Cortex of kidney (tissue), 1 donor: Measurements from ENCODE around the gene RBFA.

Experiments
- DNase-seq: peaks from one replicate; lab custom pipeline; 2025; lab: John Stamatoyannopoulos, UW

The RBFA gene

DNA sequence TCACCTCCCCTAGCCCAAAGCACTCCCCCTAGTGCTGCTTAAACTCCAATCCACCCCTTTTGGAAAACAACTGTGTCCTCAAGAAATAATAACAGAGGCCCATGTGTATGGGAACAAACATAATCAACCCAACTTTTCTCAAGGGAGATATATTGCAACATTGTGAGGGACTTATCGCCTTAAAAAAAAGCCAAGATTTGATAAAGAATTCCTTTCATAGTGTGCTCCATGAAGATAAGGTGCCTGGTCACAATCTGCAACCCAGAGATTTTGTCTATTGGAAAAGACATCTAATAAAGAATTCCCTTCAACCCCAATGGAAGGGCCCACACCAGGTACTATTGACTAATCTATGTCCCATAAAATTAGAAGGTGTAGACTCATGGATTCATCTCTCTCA lies 4.5 kb upstream of the RBFA start:
- DNase-seq, result no peak

- DNase-seq, result no peak
Measured at GRCh38 chr18:80033181-80034067, 810 bp upstream of the RBFA start.

DNA sequence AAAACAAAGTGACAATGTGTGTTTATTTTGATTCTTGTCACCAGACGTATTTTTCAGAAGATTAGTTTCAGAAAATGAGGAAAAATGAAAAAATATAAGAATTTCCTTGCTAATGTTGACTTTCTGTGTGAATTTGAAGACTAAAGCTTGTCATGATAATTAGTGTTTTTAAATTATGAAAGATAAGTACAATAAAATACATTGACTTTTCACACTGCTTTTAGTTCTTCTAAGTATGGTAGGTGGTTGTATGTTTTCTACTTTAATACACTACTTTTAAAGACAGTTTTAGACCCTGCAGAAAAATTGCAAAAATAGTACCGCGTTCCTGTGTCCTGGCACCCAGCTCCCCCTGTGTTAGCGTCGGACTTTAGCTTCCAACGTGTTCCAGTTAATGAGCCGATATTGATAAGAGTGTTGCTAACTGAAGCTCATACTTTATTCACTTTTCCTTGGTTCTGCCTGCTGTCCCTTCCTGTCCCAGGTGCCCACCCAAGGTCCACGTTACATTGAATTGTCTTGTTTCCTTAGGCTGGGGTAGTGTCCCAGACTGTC lies 695 bp downstream of the RBFA start:
- DNase-seq, result no peak

DNA sequence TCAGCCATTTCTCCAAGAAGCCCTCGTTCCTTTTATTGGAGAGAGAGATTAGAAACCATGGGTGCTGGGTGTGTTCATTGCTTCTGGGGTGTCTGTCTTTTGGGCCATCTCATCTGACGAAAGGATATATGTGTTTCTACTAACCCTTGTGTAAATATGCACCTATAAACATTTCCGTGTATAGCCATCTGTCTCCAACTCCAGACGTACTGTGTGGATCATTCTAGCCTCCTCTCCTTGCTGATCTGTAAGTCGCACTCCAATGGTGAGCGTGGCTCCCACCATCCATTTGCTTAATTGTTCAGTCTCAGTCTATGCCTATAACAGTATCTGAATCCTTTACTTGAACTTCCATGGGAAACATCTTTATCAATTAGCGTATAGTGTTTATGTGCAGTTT lies 1.8 kb downstream of the RBFA start:
- no peak for DNase-seq

GRCh38 chr18:80037300-80037699 lies 3.1 kb downstream of the RBFA start:
- no peak for DNase-seq

DNA sequence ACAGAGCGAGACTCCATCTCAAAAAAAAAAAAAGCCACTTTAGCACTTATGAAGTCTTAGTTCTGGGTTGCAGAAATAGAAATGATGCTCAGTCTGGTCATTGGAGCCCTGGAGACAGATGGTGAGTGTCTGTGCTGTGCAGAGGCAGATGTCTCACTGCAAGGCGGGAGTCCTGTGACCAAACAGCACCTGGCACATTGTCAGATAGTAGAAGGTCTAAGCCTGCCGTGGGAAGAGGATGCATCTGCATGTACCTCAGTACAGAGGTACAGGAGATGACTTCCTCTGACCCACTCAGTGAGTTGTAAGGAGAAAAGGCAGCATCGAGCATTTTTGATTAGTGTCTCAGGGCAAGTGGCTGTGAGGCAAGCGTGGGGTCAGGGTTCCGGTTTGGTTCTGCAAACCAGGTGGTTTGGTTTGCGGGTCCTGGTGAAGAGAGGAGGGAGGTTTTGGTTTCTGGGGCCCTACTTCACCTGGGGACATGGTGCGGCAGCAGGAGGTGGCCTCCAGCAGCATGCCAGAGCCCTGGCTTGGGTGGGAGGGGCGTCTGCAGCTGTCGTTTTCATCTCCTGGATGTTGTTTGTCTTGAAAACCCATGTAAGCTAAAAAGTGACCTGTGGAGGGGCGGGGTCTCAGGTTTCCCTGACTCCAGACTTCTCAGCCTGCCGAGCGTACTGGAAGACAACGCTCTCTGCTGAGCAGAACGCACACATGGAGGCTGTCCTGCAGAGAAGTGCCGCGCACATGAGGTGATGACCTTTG lies 3.8 kb downstream of the RBFA start:
- DNase-seq, result no peak

DNA sequence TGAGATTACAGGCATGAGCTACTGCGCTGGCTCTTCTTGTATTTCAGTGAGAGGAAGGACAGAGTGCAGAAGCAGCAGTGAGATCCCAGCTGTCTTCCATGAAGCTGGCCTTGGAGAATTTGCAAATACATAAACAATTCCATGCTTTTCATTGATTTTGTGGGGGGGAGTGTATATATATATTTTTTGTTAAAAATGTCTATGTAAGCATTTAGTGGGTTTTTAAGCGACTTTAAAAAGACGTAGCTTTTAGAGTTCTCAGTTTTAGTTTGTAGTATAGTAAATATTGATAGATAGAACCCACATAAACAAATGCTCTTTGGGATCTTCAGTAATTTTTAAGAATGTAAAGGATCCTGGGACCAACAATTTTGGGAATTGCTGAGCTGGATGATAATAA lies 6.3 kb downstream of the RBFA start:
- no peak for DNase-seq

DNA sequence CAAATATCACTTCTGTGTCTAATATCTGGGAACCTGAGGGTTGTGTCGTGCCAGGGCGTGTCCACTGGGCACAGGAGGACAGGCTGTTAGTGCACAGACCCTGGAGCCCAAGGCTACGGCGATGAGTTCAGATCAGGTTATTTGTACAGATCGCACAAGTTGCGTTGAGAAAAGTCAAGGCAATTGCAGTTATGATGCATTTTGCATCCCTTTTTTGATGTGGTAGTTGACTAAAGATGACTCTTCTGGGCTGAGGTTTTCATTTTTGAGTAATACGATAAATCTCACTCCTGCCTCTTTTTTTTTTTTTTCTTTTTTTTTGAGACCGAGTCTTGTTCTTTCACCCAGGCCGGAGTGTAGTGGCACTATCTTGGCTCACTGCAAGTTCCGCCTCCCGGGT lies 7.2 kb downstream of the RBFA start:
- no peak for DNase-seq

GRCh38 chr18:80042785-80043184 lies 8.6 kb downstream of the RBFA start:
- DNase-seq, result no peak

DNA sequence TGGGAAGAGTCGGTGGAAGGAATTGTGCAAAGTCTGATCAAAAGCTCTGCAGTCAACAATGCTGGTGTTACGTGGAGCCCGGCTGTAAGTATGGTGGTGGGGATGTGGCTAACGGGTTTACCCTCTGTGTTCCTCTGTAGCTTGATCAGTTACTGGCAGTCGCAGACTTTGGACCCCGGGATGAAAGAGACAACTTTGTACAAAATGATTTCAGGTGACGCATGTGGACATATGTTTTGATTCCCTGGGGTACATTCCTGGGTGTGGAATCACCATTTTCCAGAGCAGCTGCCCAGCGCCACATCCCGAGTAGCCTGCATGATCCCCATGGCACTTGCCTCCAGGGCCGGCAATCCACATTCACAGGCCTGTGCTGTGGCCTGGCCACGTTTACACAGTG lies 9.8 kb downstream of the RBFA start:
- no peak for DNase-seq

DNA sequence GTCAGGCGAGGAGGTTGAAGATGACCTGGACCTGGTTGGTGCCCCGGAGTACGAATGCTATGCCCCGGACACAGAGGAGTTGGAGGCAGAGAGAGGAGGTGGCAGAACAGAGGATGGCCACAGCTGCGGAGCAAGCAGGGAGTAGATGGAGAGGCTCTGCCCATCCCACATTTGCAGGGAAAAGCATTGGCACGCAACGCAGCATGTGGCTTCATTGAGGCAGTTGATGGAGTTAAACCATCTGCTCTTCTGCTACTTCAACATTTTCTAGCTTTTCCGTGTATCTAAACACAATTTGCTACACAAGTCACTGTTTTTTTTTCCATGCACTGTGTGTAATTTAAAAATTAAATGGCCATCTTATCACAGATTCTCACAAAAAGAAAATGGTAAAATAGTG lies 11.8 kb downstream of the RBFA start:
- no peak for DNase-seq

DNA sequence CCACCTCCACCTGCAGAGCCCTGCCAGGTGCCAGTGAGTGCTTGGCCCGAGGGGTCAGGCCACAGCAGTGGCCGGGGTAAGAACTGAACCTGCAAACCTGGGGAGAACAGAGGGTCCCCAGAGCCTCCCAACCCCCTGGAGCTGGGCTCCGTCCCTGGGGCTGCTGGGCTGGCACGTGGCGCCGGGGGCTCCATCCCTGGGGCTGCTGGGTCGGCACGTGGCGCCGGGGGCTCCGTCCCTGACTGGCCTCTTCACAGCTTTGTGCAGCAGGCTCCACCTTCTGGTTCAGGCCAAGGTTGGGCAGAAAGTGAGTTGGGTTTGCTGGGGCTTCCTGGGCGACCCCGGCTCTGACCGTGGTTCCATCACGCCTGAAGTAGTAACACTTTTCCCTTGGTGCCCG lies 12.2 kb downstream of the RBFA start:
- DNase-seq, result no peak

DNA sequence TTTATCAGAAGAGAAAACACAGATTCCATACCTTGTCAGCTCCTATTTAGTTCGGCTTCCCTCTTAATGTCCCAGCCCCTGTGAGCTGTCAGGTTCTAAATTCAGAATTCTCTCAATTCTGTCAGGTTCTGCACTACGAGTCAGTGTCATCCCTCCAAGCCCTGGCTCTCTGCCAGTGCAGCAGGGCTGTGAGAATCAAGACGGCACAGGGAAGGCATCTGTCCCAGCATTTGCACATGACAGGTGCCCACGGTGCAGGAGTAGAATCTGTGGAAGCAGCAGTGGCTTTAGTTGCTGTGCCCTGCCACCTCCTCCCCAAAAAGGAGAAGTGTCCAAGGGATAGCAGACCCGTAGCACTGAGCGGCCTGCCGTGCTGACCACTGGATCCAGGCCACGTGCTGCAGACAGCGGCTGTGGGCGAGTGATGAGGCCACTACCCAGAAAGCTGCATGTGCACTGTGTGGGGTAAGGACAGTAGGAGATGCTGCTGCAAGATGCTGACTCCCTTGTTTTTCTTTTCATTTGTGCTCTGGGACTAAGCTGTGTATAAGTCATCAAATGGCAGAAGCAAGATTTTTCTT lies 12.8 kb downstream of the RBFA start:
- DNase-seq, result no peak

GRCh38 chr18:80050797-80051196 lies 16.6 kb downstream of the RBFA start:
- no peak for DNase-seq

- DNase-seq, result no peak
Measured at GRCh38 chr18:80056095-80056494, 21.9 kb downstream of the RBFA start.

DNA sequence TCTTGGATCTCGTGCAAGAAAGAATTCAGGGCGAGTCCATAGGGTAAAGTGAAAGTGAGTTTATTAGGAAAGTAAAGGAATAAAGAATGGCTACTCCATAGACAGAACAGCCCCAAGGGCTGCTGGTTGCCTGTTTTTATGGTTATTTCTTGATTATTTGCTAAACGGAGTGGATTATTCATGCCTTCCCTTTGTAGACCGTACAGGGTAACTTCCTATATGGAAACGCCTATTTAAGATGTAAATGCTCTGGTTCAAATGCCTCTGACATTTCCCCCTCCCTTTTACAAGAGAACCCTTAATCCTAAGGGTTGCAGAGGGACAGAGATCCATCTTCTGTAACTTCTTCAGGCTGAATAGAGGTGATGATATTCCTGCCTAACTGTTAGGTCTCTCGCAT lies 25.7 kb downstream of the RBFA start:
- DNase-seq, result no peak

GRCh38 chr18:80065705-80066104 lies 31.5 kb downstream of the RBFA start:
- no peak for DNase-seq

GRCh38 chr18:80067321-80067720 lies 33.1 kb downstream of the RBFA start:
- no peak for DNase-seq

- no peak for DNase-seq
Measured at GRCh38 chr18:80067897-80068296, 33.7 kb downstream of the RBFA start.

DNA sequence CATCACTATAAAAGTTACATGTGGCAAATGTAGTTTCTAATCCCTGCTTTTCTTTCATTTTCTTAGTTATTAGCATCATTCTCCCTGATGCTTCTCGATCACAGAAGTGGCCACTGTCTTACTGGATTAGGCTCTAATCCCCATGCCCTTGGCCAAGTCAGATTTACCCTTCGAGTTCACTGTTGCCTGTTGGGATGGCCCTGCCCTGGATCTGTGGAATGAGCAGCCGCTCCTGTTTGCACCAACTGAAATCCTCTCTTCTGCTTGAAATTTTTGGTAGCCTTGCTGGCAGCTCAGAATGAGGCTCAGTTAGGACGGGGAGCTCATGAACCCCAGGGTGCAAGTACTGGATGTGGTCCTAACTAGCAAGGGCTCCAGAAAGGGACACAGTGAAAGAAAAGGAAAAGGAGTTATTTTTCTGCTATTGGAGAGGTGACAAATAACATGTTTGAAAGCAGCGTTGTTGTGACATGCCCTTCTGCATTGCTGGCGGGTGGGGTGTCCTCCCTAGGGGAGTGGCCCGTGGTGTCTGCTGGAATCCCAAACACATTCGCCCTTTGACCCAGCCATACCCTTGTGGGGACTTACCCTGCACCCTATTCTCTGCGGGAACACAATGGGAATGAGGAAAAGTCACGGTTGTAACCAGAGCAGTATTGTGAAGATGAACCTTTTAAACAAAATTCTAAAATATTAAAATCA lies 34.5 kb downstream of the RBFA start:
- no peak for DNase-seq

DNA sequence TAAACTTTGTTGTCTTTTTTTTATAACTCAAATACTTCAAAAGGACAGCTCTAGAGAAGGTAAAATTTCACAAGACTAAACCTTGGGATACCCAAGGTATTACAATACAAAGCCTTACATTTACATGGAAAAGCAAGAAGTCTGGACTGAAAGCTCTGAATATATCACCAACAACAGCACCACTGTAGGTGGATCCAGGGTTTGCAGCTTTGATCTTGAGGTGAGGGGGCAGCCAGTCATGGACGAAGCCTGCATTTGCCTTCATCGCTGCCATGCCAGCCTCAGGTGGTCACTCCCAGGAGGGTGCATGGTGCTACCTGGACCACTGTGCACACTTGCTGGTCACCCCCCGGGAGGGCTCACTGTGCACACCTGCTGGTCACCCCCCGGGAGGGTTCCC lies 36.6 kb downstream of the RBFA start:
- DNase-seq, result no peak

GRCh38 chr18:80074183-80074582 lies 39.9 kb downstream of the RBFA start:
- DNase-seq, result no peak
